Measurements from ENCODE around the gene PRM2.

GRCh38 chr16:11299865-11300559, 23.7 kb upstream of the PRM2 start:
- no peak for TF ChIP-seq CTCF (conservative IDR thresholded peaks at IDR 0.05)
- no peak for TF ChIP-seq ZFX (IDR thresholded peaks at IDR 0.05)
